Measurements from ENCODE around the gene ATP6V0A4.

ATP6V0A4 gene

GRCh38 chr7:138797715-138798320 lies at the start of gene ATP6V0A4, which contains the start of gene TMEM213:
Gene ATP6V0A4, minus strand, starts transcription at chr7:138798196. Its CDS starts 26,949 bp downstream, at chr7:138771247.
Gene TMEM213, plus strand, starts transcription at chr7:138797994. Its CDS starts 111 bp downstream, at chr7:138798105.
- H3K27ac ChIP-seq (ENCODE audit: poor library complexity, severe bottlenecking): no peak within 1 kb of the TSS
- H3K36me3 ChIP-seq (ENCODE audit: low read depth): no peaks in the 10 kb centered on the region
- no peaks in the 10 kb centered on the region for H3K9me3 ChIP-seq (ENCODE audit: severe bottlenecking)
- ATAC-seq (ENCODE audit: low read depth) (peak; percentile 29; the same call in 1 of the 3 replicates), DNase-seq (ENCODE audit: low spot score) (no peak)
- TF ChIP-seq CTCF (IDR thresholded peaks at IDR 0.05; ENCODE audit: poor library complexity, severe bottlenecking): no peak
- no peaks in the 10 kb centered on the region for H3K27me3 ChIP-seq (ENCODE audit: insufficient read depth, poor library complexity, severe bottlenecking)
- no peaks in the 10 kb centered on the region for H3K4me1 ChIP-seq (ENCODE audit: insufficient read depth, poor library complexity, severe bottlenecking)
- H3K4me3 ChIP-seq (ENCODE audit: severe bottlenecking): no peak within 1 kb of the TSS

DNA sequence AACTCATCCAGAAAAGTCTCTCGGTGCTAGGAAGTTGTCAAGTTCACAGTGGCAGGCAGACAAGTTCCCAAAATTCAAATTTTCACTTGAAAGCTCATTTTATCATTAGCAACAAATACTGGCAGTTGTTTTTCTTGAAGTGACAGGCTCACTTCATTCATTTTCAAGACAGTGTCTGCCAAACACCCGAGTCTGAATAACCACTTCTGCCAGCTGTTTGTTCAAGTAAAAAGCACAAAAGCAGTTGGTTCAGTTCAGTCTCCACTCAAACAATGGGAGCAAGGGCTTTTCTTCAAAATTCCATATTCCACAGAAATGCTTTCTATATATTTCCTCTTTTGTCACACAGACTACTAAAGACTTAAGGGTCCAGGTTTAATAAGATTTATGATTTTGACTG lies 47.7 kb upstream of the ATP6V0A4 start:
- Histone ChIP-seq H3K4me3 (ENCODE audit: severe bottlenecking) (no peak overlapping the region), H3K27ac (ENCODE audit: poor library complexity, severe bottlenecking) (no peak overlapping the region), H3K36me3 (ENCODE audit: low read depth) (peaks cover 5% of the 10 kb centered on the region; the same call in 1 of the 2 replicates), H3K9me3 (ENCODE audit: severe bottlenecking) (no peaks in the 10 kb centered on the region), H3K27me3 (ENCODE audit: insufficient read depth, poor library complexity, severe bottlenecking) (no peaks in the 10 kb centered on the region), H3K4me1 (ENCODE audit: insufficient read depth, poor library complexity, severe bottlenecking) (no peaks in the 10 kb centered on the region)
- TF ChIP-seq CTCF (IDR thresholded peaks at IDR 0.05; ENCODE audit: poor library complexity, severe bottlenecking): no peak
- ATAC-seq (ENCODE audit: low read depth) (no peak), DNase-seq (ENCODE audit: low spot score) (no peak)

- DNase-seq (ENCODE audit: low spot score) (no peak), ATAC-seq (ENCODE audit: low read depth) (no peak)
- Histone ChIP-seq H3K27me3 (ENCODE audit: insufficient read depth, poor library complexity, severe bottlenecking) (no peaks in the 10 kb centered on the region), H3K9me3 (ENCODE audit: severe bottlenecking) (no peaks in the 10 kb centered on the region), H3K4me1 (ENCODE audit: insufficient read depth, poor library complexity, severe bottlenecking) (no peaks in the 10 kb centered on the region), H3K27ac (ENCODE audit: poor library complexity, severe bottlenecking) (no peak overlapping the region), H3K4me3 (ENCODE audit: severe bottlenecking) (no peak overlapping the region), H3K36me3 (ENCODE audit: low read depth) (no peaks in the 10 kb centered on the region)
- no peak for TF ChIP-seq CTCF (IDR thresholded peaks at IDR 0.05; ENCODE audit: poor library complexity, severe bottlenecking)
These were observed 45.9 kb upstream of the ATP6V0A4 start for GRCh38 chr7:138843632-138844580.

DNA sequence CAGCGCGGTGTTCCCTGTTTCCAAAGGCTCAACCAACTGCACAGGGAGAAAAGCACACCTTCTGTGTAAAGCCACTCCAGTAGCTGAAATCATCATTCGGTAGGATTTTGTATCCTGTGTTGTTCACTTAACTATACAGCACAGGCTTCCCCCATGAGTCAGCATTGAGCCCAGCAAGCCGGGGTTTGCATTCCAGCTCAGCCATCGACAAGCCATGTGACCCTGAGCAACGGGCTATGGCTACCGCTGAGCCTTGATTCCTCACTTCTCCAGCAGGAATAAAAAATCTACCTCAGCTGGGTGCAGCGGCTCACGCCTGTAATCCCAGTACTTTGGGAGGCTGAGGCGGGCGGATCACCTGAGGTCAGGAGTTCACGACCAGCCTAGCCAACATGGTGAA lies 44.1 kb upstream of the ATP6V0A4 start:
- Histone ChIP-seq H3K9me3 (ENCODE audit: severe bottlenecking) (no peaks in the 10 kb centered on the region), H3K27ac (ENCODE audit: poor library complexity, severe bottlenecking) (no peak overlapping the region), H3K4me3 (ENCODE audit: severe bottlenecking) (no peak overlapping the region), H3K36me3 (ENCODE audit: low read depth) (no peaks in the 10 kb centered on the region), H3K4me1 (ENCODE audit: insufficient read depth, poor library complexity, severe bottlenecking) (no peaks in the 10 kb centered on the region), H3K27me3 (ENCODE audit: insufficient read depth, poor library complexity, severe bottlenecking) (no peaks in the 10 kb centered on the region)
- no peak for TF ChIP-seq CTCF (IDR thresholded peaks at IDR 0.05; ENCODE audit: poor library complexity, severe bottlenecking)
- DNase-seq (ENCODE audit: low spot score): no peak
- ATAC-seq (ENCODE audit: low read depth): peak; percentile 68

All from RWPE2 (cell line).